ENCODE results near the gene NCAPG2.

- TF ChIP-seq ELF4 (CRISPR knock-in tag; IDR thresholded peaks at IDR 0.05; ENCODE audit: borderline replicate concordance) (no peak), MTA3 (CRISPR knock-in tag; IDR thresholded peaks at IDR 0.05) (no peak), ZBTB38 (CRISPR knock-in tag; IDR thresholded peaks at IDR 0.05) (no peak), CTCF (CRISPR knock-in tag; IDR thresholded peaks at IDR 0.05) (no peak), ARNT (IDR thresholded peaks at IDR 0.05) (no peak), ZNF841 (CRISPR knock-in tag; IDR thresholded peaks at IDR 0.05; ENCODE audit: borderline replicate concordance) (no peak), ZMAT5 (CRISPR knock-in tag; IDR thresholded peaks at IDR 0.05; ENCODE audit: borderline replicate concordance, low read depth) (no peak), ASH2L (IDR thresholded peaks at IDR 0.05; ENCODE audit: insufficient read length, low read depth, low read length) (no peak), ZNF564 (CRISPR knock-in tag; IDR thresholded peaks at IDR 0.05) (no peak), FOXA1 (IDR thresholded peaks at IDR 0.05) (no peak), FOXA1 (CRISPR knock-in tag; IDR thresholded peaks at IDR 0.05) (no peak), CBX5 (CRISPR knock-in tag; IDR thresholded peaks at IDR 0.05; ENCODE audit: borderline replicate concordance) (no peak), MED1 (CRISPR knock-in tag; IDR thresholded peaks at IDR 0.05) (no peak)
Measured at GRCh38 chr7:158720112-158720511, 15.5 kb upstream of the NCAPG2 start.

Data from HepG2 (cell line).